Stimulated activated CD4-positive, alpha-beta T cell treated with anti-CD3 and anti-CD28 coated beads, Interleukin-12 subunit alpha, Interleukin-12 subunit beta, amount 100 ng/mL, for 48 hours (primary cell): ENCODE data around the gene OAF.
"Not testable (repeated sequence)": the region's sequence is repeated elsewhere in the genome, so short reads cannot be mapped to it uniquely, and the experiment has no call there.

Experiments
- DNase-seq, 3 donors: peaks; one replicate each; pipeline ENCODE4 v3.0.0-alpha.2; 2020; ENCODE audit warnings: low read depth in 2 of 3, low spot score in 1 of 3

OAF gene

GRCh38 chr11:120240866-120241265 is 30.0 kb downstream of the OAF start:
- no peak for DNase-seq

GRCh38 chr11:120241277-120241676 is 30.4 kb downstream of the OAF start:
- DNase-seq, result no peak

DNA sequence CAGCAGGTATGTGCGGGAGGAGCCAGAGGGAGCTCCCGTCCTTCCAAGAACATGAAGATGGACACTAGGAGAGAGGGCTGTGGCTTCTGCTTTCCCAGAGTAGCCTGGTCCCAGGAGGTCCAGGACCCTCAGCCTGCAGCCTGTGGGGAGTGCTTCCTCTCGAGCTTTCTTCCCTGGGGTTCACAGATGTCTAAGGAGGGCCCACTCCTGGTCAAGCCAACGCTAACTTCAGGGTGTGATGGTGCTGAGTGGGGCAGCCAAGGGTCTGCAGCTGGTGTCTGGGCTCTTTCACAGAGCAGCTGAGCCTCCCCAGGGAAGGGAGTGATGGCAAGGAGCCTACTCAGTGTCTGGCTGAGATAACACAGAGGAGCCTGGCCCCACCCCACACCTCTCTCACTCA is 32.4 kb downstream of the OAF start:
- DNase-seq, result no peak

DNA sequence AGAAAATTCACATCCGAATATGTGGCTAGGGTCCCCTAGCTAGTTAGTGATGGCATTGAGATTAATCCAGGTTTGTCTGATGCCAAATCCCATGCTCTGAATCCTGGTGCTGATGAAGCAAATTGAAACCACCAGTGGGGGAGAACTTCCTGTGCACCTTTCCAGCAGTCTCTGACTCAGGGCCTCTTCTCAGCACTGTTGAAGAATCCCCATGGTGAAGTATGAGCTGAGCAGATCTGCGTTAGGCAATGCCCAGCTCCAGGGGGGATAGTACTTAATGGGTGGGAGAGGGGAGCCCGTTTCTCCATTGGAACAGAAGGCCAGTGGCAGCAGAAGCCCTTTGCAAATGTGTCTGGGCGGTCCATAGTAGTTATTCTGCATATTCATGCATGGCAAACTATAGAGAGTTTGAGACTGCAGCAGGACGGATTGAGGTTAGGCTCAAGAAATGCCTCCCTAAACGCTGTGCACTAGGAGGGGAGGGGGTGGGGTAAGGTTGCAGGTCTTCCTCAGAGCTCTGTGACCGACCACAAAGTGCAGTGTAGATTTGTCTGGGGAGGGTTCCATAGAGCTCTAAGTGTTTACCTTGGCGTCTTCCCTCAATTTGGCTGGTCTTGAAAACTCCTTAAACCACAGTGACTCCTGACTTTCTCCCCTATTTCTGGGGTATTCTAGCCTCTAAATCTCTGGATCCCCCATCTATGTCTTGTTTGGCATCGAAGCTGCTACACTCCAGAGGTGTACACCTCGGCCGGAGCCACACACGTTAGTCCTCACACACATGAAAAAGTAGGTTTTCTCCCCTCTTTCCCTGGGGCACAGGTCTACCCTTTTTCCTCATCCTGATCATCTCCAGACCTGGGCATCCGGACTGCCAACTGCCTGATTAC is 33.9 kb downstream of the OAF start:
- DNase-seq, result no peak

DNA sequence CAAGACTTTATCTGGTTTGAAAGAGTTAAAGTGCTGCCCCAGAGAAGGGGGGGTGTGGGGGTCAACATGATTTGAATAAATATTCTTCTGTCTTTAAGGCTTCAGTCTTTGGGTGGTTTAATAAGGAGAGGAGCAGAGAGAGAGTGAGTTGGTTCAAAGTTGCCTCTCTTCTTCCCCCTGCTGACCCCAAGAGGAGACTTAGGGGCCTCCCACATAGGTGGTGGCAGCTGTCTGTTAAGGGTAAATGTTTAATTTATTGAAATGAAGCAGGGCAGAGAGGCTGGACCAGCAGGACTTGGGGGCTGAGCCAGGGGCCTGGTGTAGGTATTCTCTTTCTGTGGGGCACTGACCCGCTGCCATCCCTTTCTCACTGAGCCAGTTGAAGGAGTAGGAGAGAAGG is 34.6 kb downstream of the OAF start:
- no peak for DNase-seq

- no peak for DNase-seq
Measured at GRCh38 chr11:120248551-120249278, 37.9 kb downstream of the OAF start.

GRCh38 chr11:120249279-120250262 is 38.7 kb downstream of the OAF start:
- no peak for DNase-seq

GRCh38 chr11:120253377-120253776 is 42.5 kb downstream of the OAF start:
- not testable (repeated sequence) for DNase-seq

- DNase-seq, result no peak
Measured at GRCh38 chr11:120254788-120255518, 44.1 kb downstream of the OAF start.

- DNase-seq, result no peak
Measured at GRCh38 chr11:120255519-120255866, 44.7 kb downstream of the OAF start.

GRCh38 chr11:120256178-120256577 is 45.3 kb downstream of the OAF start:
- DNase-seq, result no peak

- DNase-seq, result no peak
Measured at GRCh38 chr11:120256779-120257178, 45.9 kb downstream of the OAF start.

DNA sequence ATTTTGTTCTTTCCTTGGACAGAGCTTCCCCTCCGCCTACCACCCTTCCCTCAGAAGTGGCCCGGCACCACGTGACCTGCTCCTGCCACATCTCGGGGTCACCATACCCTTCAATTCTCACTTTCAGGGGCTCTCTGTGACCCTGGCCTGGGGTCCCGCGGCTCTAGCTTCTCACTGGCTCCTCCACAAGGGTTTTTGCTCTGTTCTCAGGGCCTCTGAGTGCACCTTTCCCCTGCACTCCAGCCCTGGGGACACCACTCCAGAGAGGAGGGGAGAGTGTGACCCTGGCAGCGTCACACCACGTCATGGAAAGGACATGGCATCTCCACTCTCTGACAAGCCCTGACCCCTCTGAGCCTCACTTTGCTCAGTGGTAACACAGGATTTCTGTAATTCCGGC is 46.5 kb downstream of the OAF start:
- no peak for DNase-seq

DNA sequence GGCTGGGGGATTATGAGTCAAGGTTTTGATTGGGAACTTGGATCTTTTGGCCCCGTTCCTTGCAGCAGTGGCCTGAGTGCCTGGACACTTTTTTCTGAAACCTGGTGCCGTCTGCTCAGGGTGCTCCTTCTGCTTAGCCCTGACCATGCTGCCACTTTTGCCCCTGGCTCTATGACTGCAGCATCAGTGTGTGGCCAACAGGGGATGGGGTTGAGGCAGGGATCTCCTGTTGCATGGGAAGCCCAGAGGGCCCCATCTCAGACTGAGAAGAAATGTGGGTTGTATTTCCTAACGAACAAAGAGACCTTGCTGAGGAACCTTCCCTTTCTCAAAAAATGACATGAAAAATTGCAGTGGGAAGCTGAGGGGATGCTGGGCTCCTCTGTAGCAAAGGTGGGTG is 47.8 kb downstream of the OAF start:
- DNase-seq, result no peak

DNA sequence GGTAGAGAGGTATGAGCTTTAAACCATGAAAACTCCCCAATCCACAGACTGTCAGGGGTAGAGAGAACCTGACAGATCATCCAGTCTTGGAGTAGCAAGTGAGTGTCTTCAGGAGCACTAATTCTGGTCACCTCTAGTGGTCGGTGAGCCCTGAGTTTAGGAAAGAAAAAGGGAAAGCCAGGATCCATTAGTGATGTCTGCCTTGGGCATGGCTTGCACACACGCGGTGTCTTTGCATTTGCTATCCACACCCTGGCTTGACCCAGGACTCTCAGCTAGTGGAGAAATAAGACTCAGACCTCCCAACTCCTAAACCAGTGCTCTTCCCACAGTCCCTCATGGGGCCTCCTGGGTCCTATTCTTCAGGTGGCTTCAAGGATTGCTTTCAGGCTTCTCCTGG is 48.4 kb downstream of the OAF start:
- no peak for DNase-seq

GRCh38 chr11:120259988-120260565 is 49.2 kb downstream of the OAF start:
- no peak for DNase-seq

DNA sequence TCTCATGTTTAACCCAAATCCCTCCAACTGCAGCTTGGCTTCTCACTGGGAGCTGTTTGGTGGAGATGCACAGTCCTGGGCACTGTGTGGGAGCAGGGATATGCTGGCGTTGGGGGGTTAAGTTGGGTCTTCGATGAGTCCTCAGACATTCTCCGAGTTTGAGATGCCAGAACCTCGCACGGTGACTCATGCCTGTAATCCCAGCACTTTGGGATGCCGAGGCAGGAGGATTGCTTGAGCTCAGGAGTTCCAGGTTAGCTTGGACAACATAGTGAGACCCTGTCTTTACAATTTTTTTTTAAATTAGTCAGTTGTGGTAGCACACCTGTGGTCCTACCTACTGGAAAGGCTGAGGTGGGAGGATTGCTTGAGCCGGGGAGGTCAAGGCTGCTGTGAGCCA is 49.8 kb downstream of the OAF start:
- no peak for DNase-seq

GRCh38 chr11:120261321-120261720 is 50.5 kb downstream of the OAF start:
- no peak for DNase-seq

DNA sequence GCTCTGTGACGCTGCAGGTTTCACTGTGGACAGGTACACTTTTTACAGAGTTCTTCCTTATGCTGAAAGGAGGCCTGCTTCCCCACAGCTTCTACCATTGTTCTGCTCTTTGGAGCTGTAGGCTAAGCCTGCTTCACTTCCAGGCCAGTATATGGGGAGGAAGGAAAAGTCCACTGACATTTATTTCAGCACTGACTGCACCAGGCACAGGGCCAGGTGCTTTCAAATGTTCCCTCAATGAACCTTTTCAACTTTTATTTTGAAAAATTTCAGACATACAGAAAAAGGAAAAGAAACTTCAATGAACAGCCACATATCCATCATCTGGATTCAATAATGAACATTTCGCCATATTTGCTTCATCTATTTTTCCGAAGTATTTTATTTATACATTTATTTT is 51.1 kb downstream of the OAF start:
- no peak for DNase-seq

- DNase-seq, result no peak
Measured at GRCh38 chr11:120267319-120267718, 56.5 kb downstream of the OAF start.
